ENCODE results near the gene FAM228A.

FAM228A gene

GRCh38 chr2:24237313-24237712, 62.5 kb downstream of the FAM228A start:
- no peak overlapping the region for H3K23ac ChIP-seq (ENCODE audit: low read length in 2 of 2)
- no peaks in the 10 kb centered on the region for H3K4me1 ChIP-seq (ENCODE audit: control insufficient read depth, insufficient read depth, low read depth, low read length)
- H3K9me3 ChIP-seq (ENCODE audit: control insufficient read depth, low read length): no peaks in the 10 kb centered on the region
- no peak overlapping the region for H3K9ac ChIP-seq (ENCODE audit: low read length)
- H2BK120ac ChIP-seq (ENCODE audit: low read depth, low read length): no peak overlapping the region
- H4K8ac ChIP-seq (ENCODE audit: low read length): no peak overlapping the region
- no peak overlapping the region for H2BK5ac ChIP-seq (ENCODE audit: low read depth, low read length, poor library complexity, severe bottlenecking)
- no peak overlapping the region for H3K4ac ChIP-seq (ENCODE audit: low read depth in 1 of 2, low read length in 2 of 2)
- H3K4me3 ChIP-seq (ENCODE audit: insufficient read depth in 1 of 2, low read depth in 1 of 2, low read length in 2 of 2): no peak overlapping the region
- no peak overlapping the region for H2BK12ac ChIP-seq (ENCODE audit: low read length in 2 of 2)
- H3K4me2 ChIP-seq (ENCODE audit: low read length, poor library complexity, severe bottlenecking): no peak overlapping the region
- H3K14ac ChIP-seq (ENCODE audit: low read length in 2 of 2): no peak overlapping the region
- H2AFZ ChIP-seq (ENCODE audit: low read depth, low read length): no peak overlapping the region
- peaks cover 0 to 17% of the 10 kb centered on the region in 2 experiments for H3K36me3 ChIP-seq (ENCODE audit: control insufficient read depth in 1 of 2, insufficient read depth in 2 of 2, low read depth in 1 of 2, low read length in 2 of 2)
- no peak overlapping the region for H3K18ac ChIP-seq (ENCODE audit: low read depth in 1 of 2, low read length in 2 of 2)
- H3K27me3 ChIP-seq (ENCODE audit: control insufficient read depth in 1 of 2, insufficient read depth in 1 of 2, low read length in 2 of 2): no peaks in the 10 kb centered on the region
- H2AK5ac ChIP-seq (ENCODE audit: low read length, severe bottlenecking): no peak overlapping the region
- WGBS: 94% methylated on average over 1 of the region's 1 CpG
- no peak overlapping the region for H2BK15ac ChIP-seq (ENCODE audit: low read depth, poor library complexity, severe bottlenecking)
- H4K91ac ChIP-seq (ENCODE audit: low read length): no peak overlapping the region
- DNase-seq: no peak
- H3K27ac ChIP-seq (ENCODE audit: low read length, poor library complexity, severe bottlenecking): no peak overlapping the region
- no peaks in the 10 kb centered on the region for H3K79me1 ChIP-seq (replicated peaks; ENCODE audit: low read length, poor library complexity, severe bottlenecking)

GRCh38 chr2:24238158-24238557, 63.3 kb downstream of the FAM228A start:
- no peak overlapping the region for H2AFZ ChIP-seq (ENCODE audit: low read depth, low read length)
- DNase-seq: no peak
- H3K4me3 ChIP-seq (ENCODE audit: insufficient read depth in 1 of 2, low read depth in 1 of 2, low read length in 2 of 2): no peak overlapping the region
- no peak overlapping the region for H3K9ac ChIP-seq (ENCODE audit: low read length)
- no peak overlapping the region for H3K4me2 ChIP-seq (ENCODE audit: low read length, poor library complexity, severe bottlenecking)
- H2BK15ac ChIP-seq (ENCODE audit: low read depth, poor library complexity, severe bottlenecking): no peak overlapping the region
- H4K91ac ChIP-seq (ENCODE audit: low read length): no peak overlapping the region
- H2BK120ac ChIP-seq (ENCODE audit: low read depth, low read length): no peak overlapping the region
- no peak overlapping the region for H3K27ac ChIP-seq (ENCODE audit: low read length, poor library complexity, severe bottlenecking)
- H3K27me3 ChIP-seq (ENCODE audit: control insufficient read depth in 1 of 2, insufficient read depth in 1 of 2, low read length in 2 of 2): no peaks in the 10 kb centered on the region
- no peak overlapping the region for H4K8ac ChIP-seq (ENCODE audit: low read length)
- H3K36me3 ChIP-seq (ENCODE audit: control insufficient read depth in 1 of 2, insufficient read depth in 2 of 2, low read depth in 1 of 2, low read length in 2 of 2): peaks cover 0 to 21% of the 10 kb centered on the region in 2 experiments
- H2BK12ac ChIP-seq (ENCODE audit: low read length in 2 of 2): no peak overlapping the region
- no peak overlapping the region for H2AK5ac ChIP-seq (ENCODE audit: low read length, severe bottlenecking)
- H3K9me3 ChIP-seq (ENCODE audit: control insufficient read depth, low read length): no peaks in the 10 kb centered on the region
- no peak overlapping the region for H3K23ac ChIP-seq (ENCODE audit: low read length in 2 of 2)
- no peak overlapping the region for H2BK5ac ChIP-seq (ENCODE audit: low read depth, low read length, poor library complexity, severe bottlenecking)
- WGBS: no CpG with 5 or more reads among the region's 2 CpGs
- no peak overlapping the region for H3K18ac ChIP-seq (ENCODE audit: low read depth in 1 of 2, low read length in 2 of 2)
- H3K14ac ChIP-seq (ENCODE audit: low read length in 2 of 2): no peak overlapping the region
- no peak overlapping the region for H3K4ac ChIP-seq (ENCODE audit: low read depth in 1 of 2, low read length in 2 of 2)
- no peaks in the 10 kb centered on the region for H3K79me1 ChIP-seq (replicated peaks; ENCODE audit: low read length, poor library complexity, severe bottlenecking)
- no peaks in the 10 kb centered on the region for H3K4me1 ChIP-seq (ENCODE audit: control insufficient read depth, insufficient read depth, low read depth, low read length)

- Histone ChIP-seq H3K27ac (ENCODE audit: low read length, poor library complexity, severe bottlenecking) (no peak overlapping the region), H4K8ac (ENCODE audit: low read length) (no peak overlapping the region), H3K36me3 (ENCODE audit: control insufficient read depth in 1 of 2, insufficient read depth in 2 of 2, low read depth in 1 of 2, low read length in 2 of 2) (peaks cover 3 to 33% of the 10 kb centered on the region in 2 experiments), H2AK5ac (ENCODE audit: low read length, severe bottlenecking) (no peak overlapping the region), H2AFZ (ENCODE audit: low read depth, low read length) (no peak overlapping the region), H3K4ac (ENCODE audit: low read depth in 1 of 2, low read length in 2 of 2) (no peak overlapping the region), H3K4me2 (ENCODE audit: low read length, poor library complexity, severe bottlenecking) (no peak overlapping the region), H2BK12ac (ENCODE audit: low read length in 2 of 2) (no peak overlapping the region), H4K91ac (ENCODE audit: low read length) (no peak overlapping the region), H2BK5ac (ENCODE audit: low read depth, low read length, poor library complexity, severe bottlenecking) (no peak overlapping the region), H3K9ac (ENCODE audit: low read length) (no peak overlapping the region), H3K18ac (ENCODE audit: low read depth in 1 of 2, low read length in 2 of 2) (no peak overlapping the region), H3K23ac (ENCODE audit: low read length in 2 of 2) (no peak overlapping the region), H2BK120ac (ENCODE audit: low read depth, low read length) (no peak overlapping the region), H3K9me3 (ENCODE audit: control insufficient read depth, low read length) (no peaks in the 10 kb centered on the region), H2BK15ac (ENCODE audit: low read depth, poor library complexity, severe bottlenecking) (no peak overlapping the region), H3K27me3 (ENCODE audit: control insufficient read depth in 1 of 2, insufficient read depth in 1 of 2, low read length in 2 of 2) (no peaks in the 10 kb centered on the region), H3K4me1 (ENCODE audit: control insufficient read depth, insufficient read depth, low read depth, low read length) (no peaks in the 10 kb centered on the region), H3K4me3 (ENCODE audit: insufficient read depth in 1 of 2, low read depth in 1 of 2, low read length in 2 of 2) (no peak overlapping the region), H3K14ac (ENCODE audit: low read length in 2 of 2) (no peak overlapping the region), H3K79me1 (replicated peaks; ENCODE audit: low read length, poor library complexity, severe bottlenecking) (peaks cover 4% of the 10 kb centered on the region)
- WGBS: no CpG with 5 or more reads among the region's 1 CpG
- DNase-seq: no peak
These were observed 64.7 kb downstream of the FAM228A start for GRCh38 chr2:24239553-24239952.

Measured in mesenchymal stem cell (in vitro differentiated cells and primary cell).